Smooth muscle cell (in vitro differentiated cells): ENCODE data around the gene RALGPS1. TPM values are rescaled to one million over a fixed set of nuclear protein-coding genes. Genes with fewer than 3 reads are reported as not detected.

Source experiments
- DNase-seq: peaks from one replicate; lab custom pipeline; 2025; ENCODE audit not compliant: unreplicated experiment; lab: John Stamatoyannopoulos, UW
- H2AFZ ChIP-seq: fragments of 200-600 bp; sonication (generic); 2 replicates; pipeline ENCODE4 v1.6.0; 2016; ENCODE audit warnings: antibody characterized with exemption, low read depth, mild to moderate bottlenecking
- H3F3A ChIP-seq: fragments of 200-600 bp; sonication (generic); 2 replicates; pipeline ENCODE4 v1.6.0; 2017; ENCODE audit warnings: antibody characterized with exemption, low read depth
- H3K27ac ChIP-seq: fragments of 200-600 bp; sonication (generic); 2 replicates; pipeline ENCODE4 v1.5.1; 2016; ENCODE audit warnings: low read depth, mild to moderate bottlenecking
- H3K27me3 ChIP-seq: fragments of 200-600 bp; sonication (generic); 2 replicates; pipeline ENCODE4 v1.6.1; 2016; ENCODE audit warnings: low read depth, mild to moderate bottlenecking
- H3K36me3 ChIP-seq: fragments of 200-600 bp; sonication (generic); 2 replicates; pipeline ENCODE4 v1.5.1; 2016; ENCODE audit warnings: low read depth
- H3K4me1 ChIP-seq: fragments of 200-600 bp; sonication (generic); 2 replicates; pipeline ENCODE4 v1.5.1; 2016; ENCODE audit warnings: low read depth
- H3K4me2 ChIP-seq: fragments of 200-600 bp; sonication (generic); 2 replicates; pipeline ENCODE4 v1.6.0; 2016; ENCODE audit warnings: mild to moderate bottlenecking
- H3K4me3 ChIP-seq: fragments of 200-600 bp; sonication (generic); 2 replicates; pipeline ENCODE4 v1.5.1; 2016; ENCODE audit warnings: mild to moderate bottlenecking
- H3K79me2 ChIP-seq: fragments of 200-600 bp; sonication (generic); 2 replicates; pipeline ENCODE4 v1.6.0; 2016; ENCODE audit warnings: low read depth, mild to moderate bottlenecking
- H3K9ac ChIP-seq: fragments of 200-600 bp; sonication (generic); 2 replicates; pipeline ENCODE4 v1.6.0; 2016; ENCODE audit warnings: low read depth
- H3K9me3 ChIP-seq: fragments of 200-600 bp; sonication (generic); replicated peaks from 2 replicates; pipeline ENCODE4 v1.5.1; 2016; ENCODE audit warnings: low read depth
- H4K20me1 ChIP-seq: fragments of 200-600 bp; sonication (generic); 2 replicates; pipeline ENCODE4 v1.6.0; 2016; ENCODE audit warnings: low read depth
- WGBS: methylation state at CpG from one replicate; pipeline ENCODE4 v1.1.7; 2016; ENCODE audit warnings: low lambda C conversion rate; 5-methylcytosine and 5-hydroxymethylcytosine counted together
- polyA plus RNA-seq: library from polyadenylated mRNA; unstranded; fragments of >200 nt; fragmentation: Nextera tagmentation; extraction: Ambion mirVana; gene quantifications from 2 replicates; pipeline ENCODE4 v1.2.1, GENCODE V29; 2016
- total RNA-seq: library from RNA; depleted of rRNA; stranded (reverse); fragments of >200 nt; gene quantifications from 2 replicates; pipeline ENCODE4 v1.2.3, GENCODE V29; 2014
- TF ChIP-seq, protein P1 (sequence below): fragments of 200-600 bp; sonication (generic); IDR thresholded peaks from 2 replicates; pipeline ENCODE4 v1.5.1; 2017; ENCODE audit warnings: borderline replicate concordance, mild to moderate bottlenecking, antibody characterized with exemption; ENCODE audit not compliant: insufficient read depth, poor library complexity, severe bottlenecking

RALGPS1 gene
- total and polyA plus RNA-seq, 2 experiments from 2014 or later = 2.1 to 4.0 TPM

DNA sequence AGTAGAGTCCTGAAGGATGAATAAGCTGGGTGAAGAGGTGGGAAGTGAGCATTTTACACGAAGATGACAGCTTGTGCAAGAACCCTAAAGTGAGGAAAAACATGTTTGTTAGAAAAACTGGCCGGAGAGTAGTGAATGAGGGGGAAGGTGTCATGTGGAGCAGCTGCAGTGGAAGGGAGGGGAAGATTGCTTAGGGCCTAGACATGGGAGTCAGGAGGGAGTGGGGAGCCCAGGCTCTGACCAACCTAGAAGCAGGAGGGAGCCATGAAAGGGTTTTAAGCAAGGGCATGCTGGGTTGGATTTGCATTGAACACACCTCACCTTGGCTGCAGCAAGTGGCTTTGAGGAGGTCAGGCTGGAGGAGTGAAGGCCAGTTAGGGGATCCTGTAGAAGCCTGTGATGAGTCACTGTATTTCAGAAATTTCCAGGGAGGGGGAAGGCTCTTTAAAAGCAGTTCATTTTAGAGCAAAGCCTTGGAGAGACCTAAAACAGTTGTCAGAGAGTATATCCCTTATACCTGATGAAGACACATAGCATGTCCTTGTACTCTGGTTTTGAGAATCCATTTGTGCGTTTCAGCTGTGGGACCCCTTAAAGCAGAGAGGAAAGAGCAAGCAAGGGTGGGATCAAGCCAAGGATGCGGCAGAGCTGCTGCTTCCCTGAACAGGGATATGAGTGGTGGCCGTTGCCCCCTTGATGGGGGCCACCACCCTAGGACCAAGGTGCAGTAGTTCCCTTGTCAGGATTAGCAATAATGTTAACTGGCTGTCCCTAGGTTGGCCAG, 162.5 kb downstream of the RALGPS1 start:
- no peak overlapping the region for H3K4me2 ChIP-seq
- WGBS = 79% methylated on average over 5 of the region's 5 CpGs
- TF ChIP-seq, protein P1, sequence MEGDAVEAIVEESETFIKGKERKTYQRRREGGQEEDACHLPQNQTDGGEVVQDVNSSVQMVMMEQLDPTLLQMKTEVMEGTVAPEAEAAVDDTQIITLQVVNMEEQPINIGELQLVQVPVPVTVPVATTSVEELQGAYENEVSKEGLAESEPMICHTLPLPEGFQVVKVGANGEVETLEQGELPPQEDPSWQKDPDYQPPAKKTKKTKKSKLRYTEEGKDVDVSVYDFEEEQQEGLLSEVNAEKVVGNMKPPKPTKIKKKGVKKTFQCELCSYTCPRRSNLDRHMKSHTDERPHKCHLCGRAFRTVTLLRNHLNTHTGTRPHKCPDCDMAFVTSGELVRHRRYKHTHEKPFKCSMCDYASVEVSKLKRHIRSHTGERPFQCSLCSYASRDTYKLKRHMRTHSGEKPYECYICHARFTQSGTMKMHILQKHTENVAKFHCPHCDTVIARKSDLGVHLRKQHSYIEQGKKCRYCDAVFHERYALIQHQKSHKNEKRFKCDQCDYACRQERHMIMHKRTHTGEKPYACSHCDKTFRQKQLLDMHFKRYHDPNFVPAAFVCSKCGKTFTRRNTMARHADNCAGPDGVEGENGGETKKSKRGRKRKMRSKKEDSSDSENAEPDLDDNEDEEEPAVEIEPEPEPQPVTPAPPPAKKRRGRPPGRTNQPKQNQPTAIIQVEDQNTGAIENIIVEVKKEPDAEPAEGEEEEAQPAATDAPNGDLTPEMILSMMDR = no peak

DNA sequence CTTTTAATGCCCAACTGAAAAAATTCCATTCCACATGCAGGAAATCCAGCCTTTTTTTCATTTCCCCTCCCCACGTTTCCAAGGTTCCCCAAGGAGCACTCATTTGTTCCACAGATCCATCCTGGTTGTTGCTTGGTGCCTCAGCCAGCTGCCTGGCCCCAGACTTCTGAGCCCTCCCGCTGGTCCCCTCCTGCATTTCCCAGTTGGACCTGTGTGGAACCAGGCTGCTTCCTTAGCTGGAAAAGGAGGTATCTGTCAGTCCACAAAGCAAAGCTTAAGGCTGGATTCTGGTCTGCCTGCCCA, 163.0 kb downstream of the RALGPS1 start:
- no peak for DNase-seq
- Histone ChIP-seq H3K79me2 (no peaks in the 10 kb centered on the region), H3K9ac (no peak overlapping the region), H3K4me3 (no peak overlapping the region), H3K4me1 (no peaks in the 10 kb centered on the region), H3K27ac (no peak overlapping the region), H3K27me3 (no peaks in the 10 kb centered on the region), H2AFZ (no peak overlapping the region), H3K9me3 (no peaks in the 10 kb centered on the region), H3K36me3 (no peaks in the 10 kb centered on the region), H3F3A (no peaks in the 10 kb centered on the region), H3K4me2 (no peak overlapping the region), H4K20me1 (no peaks in the 10 kb centered on the region)
- WGBS = 82% methylated on average over 2 of the region's 2 CpGs
- TF ChIP-seq, protein P1 = no peak

More for the DNA sequence above, 162.5 kb downstream of the RALGPS1 start:
- no peaks in the 10 kb centered on the region for H3K9me3 ChIP-seq
- H3K79me2 ChIP-seq = no peaks in the 10 kb centered on the region
- no peak overlapping the region for H3K9ac ChIP-seq
- no peak overlapping the region for H3K27ac ChIP-seq
- H3F3A ChIP-seq = no peaks in the 10 kb centered on the region
- no peak overlapping the region for H2AFZ ChIP-seq
- no peaks in the 10 kb centered on the region for H4K20me1 ChIP-seq
- H3K36me3 ChIP-seq = no peaks in the 10 kb centered on the region
- H3K4me3 ChIP-seq = no peak overlapping the region
- no peaks in the 10 kb centered on the region for H3K4me1 ChIP-seq
- DNase-seq = no peak
- H3K27me3 ChIP-seq = no peaks in the 10 kb centered on the region

- Histone ChIP-seq H3K4me2 (no peak overlapping the region), H3K36me3 (no peaks in the 10 kb centered on the region), H3K27ac (no peak overlapping the region), H3K9me3 (no peaks in the 10 kb centered on the region), H3K4me1 (no peaks in the 10 kb centered on the region), H3K9ac (no peak overlapping the region), H3K27me3 (no peaks in the 10 kb centered on the region), H3F3A (no peaks in the 10 kb centered on the region), H3K4me3 (no peak overlapping the region), H4K20me1 (no peaks in the 10 kb centered on the region), H2AFZ (no peak overlapping the region), H3K79me2 (no peaks in the 10 kb centered on the region)
- no peak for DNase-seq
- WGBS = 94% methylated on average over 6 of the region's 6 CpGs
- TF ChIP-seq, protein P1 = no peak
Observed at GRCh38 chr9:127078336-127078735, 163.8 kb downstream of the RALGPS1 start.

DNA sequence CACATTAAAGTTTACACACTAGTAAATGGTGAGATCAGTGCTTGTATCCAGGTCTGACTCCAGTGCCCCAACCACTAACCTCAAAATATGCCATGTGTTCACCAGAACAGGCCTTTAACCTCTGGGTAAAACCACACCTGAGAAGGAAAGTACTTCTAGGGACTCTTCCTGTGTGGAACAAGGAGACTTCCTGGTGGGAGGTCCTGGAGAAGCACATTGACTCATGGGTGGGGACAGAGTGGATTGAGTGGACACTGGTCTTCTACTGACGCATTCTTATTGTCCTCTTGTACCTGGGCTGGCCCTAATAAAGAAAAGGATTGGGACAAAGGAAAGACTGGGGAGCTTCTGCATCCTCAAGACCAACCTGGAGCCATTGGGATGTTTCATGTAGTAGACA, 164.4 kb downstream of the RALGPS1 start:
- Histone ChIP-seq H3K9me3 (no peaks in the 10 kb centered on the region), H3F3A (no peaks in the 10 kb centered on the region), H3K4me3 (no peak overlapping the region), H3K9ac (no peak overlapping the region), H4K20me1 (no peaks in the 10 kb centered on the region), H3K36me3 (no peaks in the 10 kb centered on the region), H3K4me2 (no peak overlapping the region), H3K4me1 (no peaks in the 10 kb centered on the region), H3K79me2 (no peaks in the 10 kb centered on the region), H3K27me3 (no peaks in the 10 kb centered on the region), H3K27ac (no peak overlapping the region), H2AFZ (no peak overlapping the region)
- no peak for DNase-seq
- WGBS = 89% methylated on average over 1 of the region's 1 CpG
- TF ChIP-seq, protein P1 = no peak
